ENCODE measurements around the gene CCDC80. TPM values are rescaled to one million over a fixed set of nuclear protein-coding genes. Genes with fewer than 3 reads are reported as not detected.
"Not testable (repeated sequence)": the region's sequence is repeated elsewhere in the genome, so short reads cannot be mapped to it uniquely, and the experiment has no call there.

CCDC80 gene
- total RNA-seq, 1 donor from 2014 or later, result 0.23 TPM

GRCh38 chr3:112587336-112587735 lies 53.6 kb downstream of the CCDC80 start:
- Mint-ChIP-seq H3K4me3 (no peak overlapping the region), H3K9me3 (peaks cover 2% of the 10 kb centered on the region), H3K36me3 (ENCODE audit: low read depth) (peaks cover 26% of the 10 kb centered on the region), H3K27me3 (ENCODE audit: insufficient read depth) (no peaks in the 10 kb centered on the region), H3K4me1 (ENCODE audit: low read depth) (peaks cover 10% of the 10 kb centered on the region), H3K27ac (no peak overlapping the region)
- DNase-seq (ENCODE audit: low spot score), result no peak
- intact Hi-C loops (cut with micrococcal nuclease), result no loop called here

GRCh38 chr3:112585782-112586181 lies 55.2 kb downstream of the CCDC80 start:
- Mint-ChIP-seq H3K9me3 (no peaks in the 10 kb centered on the region), H3K36me3 (ENCODE audit: low read depth) (peaks cover 25% of the 10 kb centered on the region), H3K27me3 (ENCODE audit: insufficient read depth) (no peaks in the 10 kb centered on the region), H3K27ac (no peak overlapping the region), H3K4me1 (ENCODE audit: low read depth) (peaks cover 10% of the 10 kb centered on the region), H3K4me3 (no peak overlapping the region)
- DNase-seq (ENCODE audit: low spot score), result no peak
- intact Hi-C loops (cut with micrococcal nuclease), result no loop called here

GRCh38 chr3:112583105-112583504 lies 57.8 kb downstream of the CCDC80 start:
- no peaks in the 10 kb centered on the region for H3K27me3 Mint-ChIP-seq (ENCODE audit: insufficient read depth)
- intact Hi-C loops (cut with micrococcal nuclease), result loop anchor here (2.0 to 5.0 kb wide), 2 partner anchors 20 to 229 kb away; no protein-coding TSS in a partner anchor
- H3K4me3 Mint-ChIP-seq, result no peak overlapping the region
- peaks cover 18% of the 10 kb centered on the region for H3K36me3 Mint-ChIP-seq (ENCODE audit: low read depth)
- H3K9me3 Mint-ChIP-seq, result no peaks in the 10 kb centered on the region
- H3K27ac Mint-ChIP-seq, result no peak overlapping the region
- peaks cover 10% of the 10 kb centered on the region for H3K4me1 Mint-ChIP-seq (ENCODE audit: low read depth)
- DNase-seq (ENCODE audit: low spot score), result no peak

- H3K27ac Mint-ChIP-seq, result no peak overlapping the region
Observed at GRCh38 chr3:112582244-112582874, 58.6 kb downstream of the CCDC80 start.

GRCh38 chr3:112579697-112580096 lies 61.2 kb downstream of the CCDC80 start:
- intact Hi-C loops (cut with micrococcal nuclease), result loop anchor here (5.0 kb wide), 1 partner anchor 233 kb away; no protein-coding TSS in a partner anchor
- H3K27me3 Mint-ChIP-seq (ENCODE audit: insufficient read depth), result no peaks in the 10 kb centered on the region

More at GRCh38 chr3:112582244-112582874, 58.6 kb downstream of the CCDC80 start:
- intact Hi-C loops (cut with micrococcal nuclease), result loop anchor here (1.0 to 5.0 kb wide), 8 partner anchors 20 to 706 kb away; partner anchors contain the start of gene CD200R1
- Mint-ChIP-seq H3K9me3 (no peaks in the 10 kb centered on the region), H3K4me1 (ENCODE audit: low read depth) (peaks cover 6% of the 10 kb centered on the region), H3K36me3 (ENCODE audit: low read depth) (peaks cover 15% of the 10 kb centered on the region), H3K4me3 (no peak overlapping the region), H3K27me3 (ENCODE audit: insufficient read depth) (no peaks in the 10 kb centered on the region)
- DNase-seq (ENCODE audit: low spot score), result no peak

GRCh38 chr3:112579232-112579631 lies 61.7 kb downstream of the CCDC80 start:
- no peak overlapping the region for H3K27ac Mint-ChIP-seq
- no peak overlapping the region for H3K4me3 Mint-ChIP-seq
- H3K9me3 Mint-ChIP-seq, result no peaks in the 10 kb centered on the region
- intact Hi-C loops (cut with micrococcal nuclease), result no loop called here
- H3K4me1 Mint-ChIP-seq (ENCODE audit: low read depth), result no peaks in the 10 kb centered on the region
- H3K36me3 Mint-ChIP-seq (ENCODE audit: low read depth), result peaks cover 8% of the 10 kb centered on the region
- H3K27me3 Mint-ChIP-seq (ENCODE audit: insufficient read depth), result no peaks in the 10 kb centered on the region
- DNase-seq (ENCODE audit: low spot score), result no peak

More at GRCh38 chr3:112579697-112580096, 61.2 kb downstream of the CCDC80 start:
- Mint-ChIP-seq H3K27ac (no peak overlapping the region), H3K4me3 (no peak overlapping the region), H3K9me3 (no peaks in the 10 kb centered on the region), H3K4me1 (ENCODE audit: low read depth) (no peaks in the 10 kb centered on the region), H3K36me3 (ENCODE audit: low read depth) (peaks cover 10% of the 10 kb centered on the region)
- no peak for DNase-seq (ENCODE audit: low spot score)

- DNase-seq (ENCODE audit: low spot score), result no peak
- peaks cover 20% of the 10 kb centered on the region for H3K36me3 Mint-ChIP-seq (ENCODE audit: low read depth)
- H3K9me3 Mint-ChIP-seq, result no peaks in the 10 kb centered on the region
- no peak overlapping the region for H3K27ac Mint-ChIP-seq
- H3K4me3 Mint-ChIP-seq, result no peak overlapping the region
- no peaks in the 10 kb centered on the region for H3K27me3 Mint-ChIP-seq (ENCODE audit: insufficient read depth)
- peaks cover 20% of the 10 kb centered on the region for H3K4me1 Mint-ChIP-seq (ENCODE audit: low read depth)
- intact Hi-C loops (cut with micrococcal nuclease), result no loop called here
Observed at GRCh38 chr3:112572701-112573100, 68.2 kb downstream of the CCDC80 start.

GRCh38 chr3:112569265-112569664 lies 71.7 kb downstream of the CCDC80 start:
- intact Hi-C loops (cut with micrococcal nuclease), result no loop called here
- DNase-seq (ENCODE audit: low spot score), result no peak
- H3K9me3 Mint-ChIP-seq, result no peaks in the 10 kb centered on the region
- H3K27ac Mint-ChIP-seq, result no peak overlapping the region
- no peaks in the 10 kb centered on the region for H3K27me3 Mint-ChIP-seq (ENCODE audit: insufficient read depth)
- peaks cover 22% of the 10 kb centered on the region for H3K4me1 Mint-ChIP-seq (ENCODE audit: low read depth)
- H3K4me3 Mint-ChIP-seq, result no peak overlapping the region
- H3K36me3 Mint-ChIP-seq (ENCODE audit: low read depth), result peaks cover 22% of the 10 kb centered on the region

- Mint-ChIP-seq H3K4me1 (ENCODE audit: low read depth) (peaks cover 22% of the 10 kb centered on the region), H3K4me3 (no peak overlapping the region), H3K9me3 (no peaks in the 10 kb centered on the region), H3K27me3 (ENCODE audit: insufficient read depth) (no peaks in the 10 kb centered on the region), H3K36me3 (ENCODE audit: low read depth) (peaks cover 24% of the 10 kb centered on the region), H3K27ac (no peak overlapping the region)
- intact Hi-C loops (cut with micrococcal nuclease), result no loop called here
- DNase-seq (ENCODE audit: low spot score), result no peak
Observed at GRCh38 chr3:112568642-112569041, 72.3 kb downstream of the CCDC80 start.

GRCh38 chr3:112564940-112565305 lies 76.0 kb downstream of the CCDC80 start:
- intact Hi-C loops (cut with micrococcal nuclease), result loop anchor here (5.0 kb wide), 4 partner anchors 588 to 1018 kb away; partner anchors contain the start of genes ABHD10 and SIDT1
- Mint-ChIP-seq H3K4me1 (ENCODE audit: low read depth) (peaks cover 35% of the 10 kb centered on the region), H3K9me3 (no peaks in the 10 kb centered on the region), H3K27ac (no peak overlapping the region), H3K36me3 (ENCODE audit: low read depth) (peaks cover 11% of the 10 kb centered on the region), H3K27me3 (ENCODE audit: insufficient read depth) (no peaks in the 10 kb centered on the region), H3K4me3 (no peak overlapping the region)
- no peak for DNase-seq (ENCODE audit: low spot score)

- DNase-seq (ENCODE audit: low spot score); H3K9me3 Mint-ChIP-seq; H3K4me3 Mint-ChIP-seq; H3K27me3 Mint-ChIP-seq (ENCODE audit: insufficient read depth): not testable (repeated sequence)
- Mint-ChIP-seq H3K27ac (peak overlapping the region; percentile 16), H3K36me3 (ENCODE audit: low read depth) (peaks cover 11% of the 10 kb centered on the region), H3K4me1 (ENCODE audit: low read depth) (peaks cover 35% of the 10 kb centered on the region)
- intact Hi-C loops (cut with micrococcal nuclease), result loop anchor here (5.0 kb wide), 4 partner anchors 587 to 1017 kb away; partner anchors contain the start of genes ABHD10 and SIDT1
Observed at GRCh38 chr3:112564247-112564939, 76.5 kb downstream of the CCDC80 start.

- H3K27me3 Mint-ChIP-seq (ENCODE audit: insufficient read depth), result no peaks in the 10 kb centered on the region
- H3K36me3 Mint-ChIP-seq (ENCODE audit: low read depth), result peaks cover 11% of the 10 kb centered on the region
- peak; percentile 98 for DNase-seq (ENCODE audit: low spot score)
- H3K4me1 Mint-ChIP-seq (ENCODE audit: low read depth), result peaks cover 31% of the 10 kb centered on the region
- H3K27ac Mint-ChIP-seq, result peak within 1 kb of the TSS; percentile 99
- no peaks in the 10 kb centered on the region for H3K9me3 Mint-ChIP-seq
- H3K4me3 Mint-ChIP-seq, result peak within 1 kb of the TSS; percentile 93
- intact Hi-C loops (cut with micrococcal nuclease), result loop anchor here (1.0 to 5.0 kb wide), 15 partner anchors 65 to 1183 kb away; partner anchors contain the start of genes ABHD10, GCSAM, GTPBP8 and SIDT1
Observed at GRCh38 chr3:112561734-112562529, 79.0 kb downstream of the CCDC80 start, which contains the start of the genes ATG3 and SLC35A5. TSS of gene ATG3 (minus strand) at chr3:112561962. CDS start at chr3:112561528, 434 bp downstream. TSS of gene SLC35A5 (plus strand) at chr3:112562045. CDS start at chr3:112563404, 1,359 bp downstream.
